ENCODE measurements around the gene HNRNPA1.
"Not testable (repeated sequence)": the region's sequence is repeated elsewhere in the genome, so short reads cannot be mapped to it uniquely, and the experiment has no call there.

Gene HNRNPA1

DNA sequence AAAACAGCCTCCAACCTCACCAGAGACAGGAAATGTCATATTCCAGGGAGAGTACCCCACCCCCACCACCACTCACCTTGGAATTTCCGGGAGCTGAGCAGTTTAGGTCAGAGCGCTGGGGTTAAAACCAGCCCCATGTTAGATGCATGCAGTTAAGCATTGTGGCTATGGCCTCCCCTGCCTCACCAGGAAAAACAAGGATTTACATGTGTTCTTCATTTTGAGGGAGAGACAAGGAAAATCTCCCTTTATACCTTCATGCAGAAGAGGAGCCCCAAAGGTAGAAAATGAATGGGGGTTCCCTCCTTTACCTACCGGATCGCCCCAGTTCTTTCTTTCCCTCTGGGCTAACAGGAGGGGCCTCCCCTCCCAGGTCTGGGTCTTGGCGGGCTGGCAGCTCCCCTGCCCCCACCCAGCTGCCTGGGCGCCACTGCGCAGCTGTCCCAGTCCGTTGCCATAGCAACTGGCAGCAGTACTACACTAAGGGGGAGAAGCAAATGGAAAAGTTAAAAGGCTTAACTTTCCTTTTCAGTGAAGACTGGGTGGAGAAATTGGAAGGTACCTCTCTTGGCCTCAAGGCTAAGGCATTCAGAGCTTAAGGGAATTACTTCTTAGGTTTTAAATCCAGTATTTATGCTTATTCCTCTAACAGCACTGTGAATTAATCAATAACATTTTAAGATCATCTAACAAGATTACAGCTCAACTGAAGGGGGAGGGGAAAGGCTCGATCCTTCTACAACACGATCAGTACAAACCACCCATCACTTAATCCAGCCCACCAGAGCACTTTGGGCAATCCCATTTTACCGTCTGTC is 21.1 kb upstream of the HNRNPA1 start:
- Mint-ChIP-seq H3K4me1 (ENCODE audit: low read depth) (peaks cover 30% of the 10 kb centered on the region), H3K4me3 (peak overlapping the region; percentile 66), H3K9me3 (no peaks in the 10 kb centered on the region), H3K27ac (peak overlapping the region; percentile 52), H3K27me3 (ENCODE audit: low read depth) (no peaks in the 10 kb centered on the region), H3K36me3 (ENCODE audit: low read depth) (peaks cover 31% of the 10 kb centered on the region)
- DNase-seq (ENCODE audit: low spot score) = peak; percentile 36

DNA sequence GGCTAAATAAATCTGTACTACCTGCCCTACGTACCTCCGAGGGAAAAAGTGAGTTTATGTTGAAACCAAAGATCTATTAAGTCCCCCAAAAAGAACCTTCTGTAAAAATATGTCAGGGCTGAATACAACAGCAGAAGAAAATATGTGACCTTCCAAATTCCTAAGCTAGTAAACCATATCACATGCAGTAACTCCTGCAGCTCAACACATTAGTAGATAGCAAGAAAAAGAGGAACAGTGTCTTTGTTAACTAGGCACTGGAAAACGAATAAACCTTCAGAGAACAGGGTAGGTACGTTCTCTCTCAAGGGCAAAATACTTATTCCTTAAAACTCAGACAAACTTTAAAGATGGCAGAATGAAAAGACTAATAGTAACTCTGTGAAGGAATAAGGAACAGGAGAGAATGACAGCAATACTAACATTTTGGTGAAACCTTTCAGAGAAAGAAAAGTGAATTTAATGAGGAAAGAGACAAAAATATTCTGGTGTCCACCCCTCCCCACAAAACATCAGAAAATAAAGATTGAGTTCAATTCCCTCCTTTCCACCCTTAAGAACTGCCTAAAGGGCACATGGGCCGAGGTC is 18.6 kb upstream of the HNRNPA1 start:
- no peak overlapping the region for H3K4me3 Mint-ChIP-seq
- no peak for DNase-seq (ENCODE audit: low spot score)
- peaks cover 38% of the 10 kb centered on the region for H3K4me1 Mint-ChIP-seq (ENCODE audit: low read depth)
- H3K27me3 Mint-ChIP-seq (ENCODE audit: low read depth) = no peaks in the 10 kb centered on the region
- H3K36me3 Mint-ChIP-seq (ENCODE audit: low read depth) = peaks cover 19% of the 10 kb centered on the region
- no peak overlapping the region for H3K27ac Mint-ChIP-seq
- H3K9me3 Mint-ChIP-seq = no peaks in the 10 kb centered on the region

DNA sequence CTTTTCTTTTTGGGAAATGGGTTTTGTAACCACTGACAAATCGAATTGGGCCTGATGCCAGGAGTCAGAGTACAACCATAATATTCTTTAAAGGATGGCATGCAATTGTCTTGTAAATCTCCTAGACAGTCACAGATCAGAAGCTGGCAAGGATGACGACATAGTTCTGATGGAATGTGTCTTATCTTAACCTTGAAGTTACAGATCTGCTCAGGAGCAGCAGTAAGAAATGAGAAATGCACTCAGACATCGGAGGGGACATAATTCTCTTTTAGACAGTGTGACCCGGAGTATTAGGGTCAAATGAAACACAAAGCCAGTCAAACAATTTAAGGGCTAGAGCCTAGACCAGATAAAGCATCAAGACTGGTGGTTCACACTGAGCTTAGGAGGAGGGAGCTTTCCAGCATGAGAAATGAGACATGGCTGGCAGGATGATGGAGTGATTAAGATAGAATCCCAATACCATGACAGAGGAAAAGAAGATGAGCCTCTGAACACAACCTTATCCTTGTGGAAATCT is 18.1 kb upstream of the HNRNPA1 start:
- H3K27ac Mint-ChIP-seq = no peak overlapping the region
- no peaks in the 10 kb centered on the region for H3K27me3 Mint-ChIP-seq (ENCODE audit: low read depth)
- no peak overlapping the region for H3K4me3 Mint-ChIP-seq
- peaks cover 21% of the 10 kb centered on the region for H3K36me3 Mint-ChIP-seq (ENCODE audit: low read depth)
- no peak for DNase-seq (ENCODE audit: low spot score)
- no peaks in the 10 kb centered on the region for H3K9me3 Mint-ChIP-seq
- peaks cover 38% of the 10 kb centered on the region for H3K4me1 Mint-ChIP-seq (ENCODE audit: low read depth)

DNA sequence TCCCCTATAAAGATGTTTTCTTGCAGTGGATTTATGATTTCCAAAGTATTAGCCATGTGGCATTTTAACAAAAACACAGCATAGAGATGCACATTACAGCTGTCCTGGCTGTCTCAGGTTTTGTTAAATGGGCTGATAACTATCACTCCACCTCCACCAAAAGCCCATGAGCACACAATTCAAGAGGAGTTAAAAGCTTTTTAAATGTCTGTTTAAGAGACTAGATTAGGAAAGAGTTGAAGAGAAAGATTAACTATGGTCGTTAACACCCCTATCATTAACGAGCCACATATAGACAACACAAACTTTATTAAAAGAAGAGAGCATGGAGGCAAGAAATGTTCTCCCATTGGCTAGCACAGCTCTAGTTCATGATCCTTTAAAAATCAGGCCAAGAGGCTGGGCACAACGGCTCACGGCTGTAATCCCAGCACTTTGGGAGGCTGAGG is 15.1 kb upstream of the HNRNPA1 start:
- Mint-ChIP-seq H3K27ac (no peak overlapping the region), H3K9me3 (no peaks in the 10 kb centered on the region), H3K36me3 (ENCODE audit: low read depth) (peaks cover 17% of the 10 kb centered on the region), H3K4me1 (ENCODE audit: low read depth) (peaks cover 26% of the 10 kb centered on the region), H3K4me3 (no peak overlapping the region), H3K27me3 (ENCODE audit: low read depth) (no peaks in the 10 kb centered on the region)
- no peak for DNase-seq (ENCODE audit: low spot score)

DNA sequence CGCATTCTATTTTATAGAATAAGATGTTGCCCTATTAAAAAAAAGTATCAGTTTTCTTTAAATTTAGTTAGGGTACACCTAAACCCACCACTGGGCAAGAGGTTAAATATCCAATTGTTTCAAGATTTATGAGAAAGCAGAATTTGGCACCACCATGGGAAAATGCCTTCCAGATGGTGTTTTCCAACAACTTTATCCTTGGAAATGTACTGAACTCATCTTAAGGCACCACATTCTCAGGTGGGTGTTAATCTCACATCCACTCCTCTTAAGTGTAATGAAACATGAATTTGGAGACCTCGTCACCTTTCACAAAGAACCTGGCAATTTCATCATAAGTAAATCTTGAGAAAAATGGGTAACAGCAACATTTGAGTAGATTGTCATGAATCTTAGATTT is 13.7 kb upstream of the HNRNPA1 start:
- Mint-ChIP-seq H3K4me1 (ENCODE audit: low read depth) (peaks cover 33% of the 10 kb centered on the region), H3K27ac (no peak overlapping the region), H3K36me3 (ENCODE audit: low read depth) (peaks cover 26% of the 10 kb centered on the region), H3K27me3 (ENCODE audit: low read depth) (no peaks in the 10 kb centered on the region), H3K9me3 (no peaks in the 10 kb centered on the region), H3K4me3 (no peak overlapping the region)
- DNase-seq (ENCODE audit: low spot score) = no peak

DNA sequence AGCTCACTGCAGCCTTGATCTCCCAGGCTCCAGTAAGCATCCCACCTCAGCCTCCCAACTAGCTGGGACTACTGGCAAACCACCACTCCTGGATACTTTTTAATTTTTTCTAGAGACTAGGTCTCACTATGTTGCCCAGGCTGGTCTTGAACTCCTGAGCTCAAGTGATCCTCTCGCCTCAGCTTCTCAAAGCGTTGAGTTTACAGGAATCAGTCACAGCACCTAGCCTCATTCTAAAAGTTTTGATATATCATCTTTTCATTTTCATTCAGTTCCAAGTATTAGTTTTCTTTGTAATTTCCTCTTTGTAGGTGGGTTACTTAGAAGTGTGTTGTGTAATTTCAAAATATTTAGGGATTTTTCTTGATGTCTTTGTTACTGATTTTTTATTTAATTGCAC is 10.2 kb upstream of the HNRNPA1 start:
- H3K9me3 Mint-ChIP-seq = no peaks in the 10 kb centered on the region
- H3K36me3 Mint-ChIP-seq (ENCODE audit: low read depth) = peaks cover 35% of the 10 kb centered on the region
- DNase-seq (ENCODE audit: low spot score) = no peak
- no peak overlapping the region for H3K4me3 Mint-ChIP-seq
- peaks cover 22% of the 10 kb centered on the region for H3K4me1 Mint-ChIP-seq (ENCODE audit: low read depth)
- no peaks in the 10 kb centered on the region for H3K27me3 Mint-ChIP-seq (ENCODE audit: low read depth)
- H3K27ac Mint-ChIP-seq = no peak overlapping the region

DNA sequence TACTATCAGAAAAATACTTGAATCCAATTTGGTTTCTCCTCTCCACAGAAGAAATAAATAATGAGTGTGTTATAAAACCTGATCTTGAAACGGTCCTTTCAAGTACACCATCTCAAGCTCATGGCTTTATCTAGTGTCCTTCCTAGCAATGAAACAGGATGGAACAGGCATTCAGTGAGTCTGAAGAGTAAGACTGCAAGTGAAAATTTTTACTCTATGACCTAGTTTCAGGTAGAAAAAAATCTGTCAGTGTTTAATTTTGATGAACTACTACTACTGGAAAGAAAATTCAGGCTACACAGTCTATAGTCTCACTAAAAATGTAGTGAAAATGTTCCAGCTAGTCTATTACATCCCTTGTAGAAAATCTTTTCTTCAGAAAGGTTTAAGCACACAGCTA is 8.3 kb upstream of the HNRNPA1 start:
- H3K4me1 Mint-ChIP-seq (ENCODE audit: low read depth) = peaks cover 29% of the 10 kb centered on the region
- no peak overlapping the region for H3K27ac Mint-ChIP-seq
- peaks cover 43% of the 10 kb centered on the region for H3K36me3 Mint-ChIP-seq (ENCODE audit: low read depth)
- no peak overlapping the region for H3K4me3 Mint-ChIP-seq
- DNase-seq (ENCODE audit: low spot score) = no peak
- no peaks in the 10 kb centered on the region for H3K27me3 Mint-ChIP-seq (ENCODE audit: low read depth)
- no peaks in the 10 kb centered on the region for H3K9me3 Mint-ChIP-seq

DNA sequence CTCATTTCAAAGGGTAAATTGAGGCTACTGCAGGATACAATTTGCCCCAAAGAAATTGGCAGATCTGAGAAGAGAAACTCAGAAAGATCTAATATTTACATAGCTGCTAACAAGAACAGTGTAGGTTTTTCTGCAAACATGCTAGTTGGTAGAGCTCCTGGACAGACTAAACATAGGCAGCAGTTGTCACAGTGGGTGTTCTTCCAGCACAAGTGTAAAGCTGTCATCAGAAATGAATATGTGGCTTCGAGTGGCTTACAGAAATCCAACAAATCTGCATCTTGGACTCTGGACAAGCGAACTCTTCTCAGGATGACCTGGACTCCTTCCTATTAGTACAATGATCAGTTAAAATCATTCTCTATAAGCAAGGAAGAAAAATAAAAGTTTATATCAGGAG is 6.5 kb upstream of the HNRNPA1 start:
- Mint-ChIP-seq H3K36me3 (ENCODE audit: low read depth) (peaks cover 50% of the 10 kb centered on the region), H3K4me3 (no peak overlapping the region), H3K9me3 (no peaks in the 10 kb centered on the region), H3K27me3 (ENCODE audit: low read depth) (no peaks in the 10 kb centered on the region), H3K27ac (no peak overlapping the region), H3K4me1 (ENCODE audit: low read depth) (peaks cover 41% of the 10 kb centered on the region)
- DNase-seq (ENCODE audit: low spot score) = no peak

DNA sequence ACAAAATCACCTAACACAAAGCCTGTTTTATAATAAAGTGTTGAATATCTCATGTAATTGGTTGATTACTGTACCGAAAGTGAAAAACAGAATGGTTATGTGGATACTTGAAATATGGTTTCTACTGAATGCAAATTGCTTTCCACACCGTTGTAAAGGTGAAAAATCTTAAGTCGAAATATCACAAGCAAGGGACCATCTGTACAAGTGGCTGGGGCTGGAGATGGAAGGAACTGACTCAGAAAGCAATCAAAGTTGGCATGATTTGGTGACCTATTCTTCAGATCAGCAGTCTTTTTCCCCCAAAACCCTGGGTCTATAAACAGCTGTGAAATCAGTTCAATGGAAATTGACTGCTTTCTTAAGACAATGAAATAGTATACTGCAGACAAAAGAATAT is 4.2 kb upstream of the HNRNPA1 start:
- Mint-ChIP-seq H3K4me3 (peak overlapping the region; percentile 48), H3K27ac (no peak overlapping the region), H3K4me1 (ENCODE audit: low read depth) (peaks cover 32% of the 10 kb centered on the region), H3K9me3 (no peaks in the 10 kb centered on the region), H3K36me3 (ENCODE audit: low read depth) (peaks cover 46% of the 10 kb centered on the region), H3K27me3 (ENCODE audit: low read depth) (no peaks in the 10 kb centered on the region)
- no peak for DNase-seq (ENCODE audit: low spot score)

DNA sequence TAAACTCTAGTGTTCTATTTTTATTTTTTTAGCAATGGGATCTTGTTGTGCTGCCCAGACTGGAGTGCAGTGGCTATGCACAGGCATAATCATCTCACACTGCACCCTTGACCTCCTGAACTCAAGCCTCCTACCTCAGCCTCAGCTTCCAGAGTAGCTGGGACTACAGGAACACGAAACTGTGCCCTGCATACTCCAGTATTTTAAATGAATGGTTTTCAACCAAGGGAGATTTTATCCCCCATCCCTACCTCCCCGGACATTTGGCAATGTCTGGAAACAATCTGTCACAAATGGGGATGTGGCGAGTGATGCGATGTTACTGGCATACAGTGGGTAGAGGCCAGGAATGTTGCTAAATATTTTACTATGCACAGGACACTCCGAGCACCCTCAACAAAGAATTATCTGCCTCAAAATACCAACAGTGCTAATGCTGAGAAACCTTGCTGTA is 2.7 kb upstream of the HNRNPA1 start:
- Mint-ChIP-seq H3K27me3 (ENCODE audit: low read depth) (no peaks in the 10 kb centered on the region), H3K9me3 (no peaks in the 10 kb centered on the region), H3K4me3 (no peak overlapping the region), H3K27ac (no peak overlapping the region), H3K36me3 (ENCODE audit: low read depth) (peaks cover 37% of the 10 kb centered on the region), H3K4me1 (ENCODE audit: low read depth) (peaks cover 34% of the 10 kb centered on the region)
- no peak for DNase-seq (ENCODE audit: low spot score)

DNA sequence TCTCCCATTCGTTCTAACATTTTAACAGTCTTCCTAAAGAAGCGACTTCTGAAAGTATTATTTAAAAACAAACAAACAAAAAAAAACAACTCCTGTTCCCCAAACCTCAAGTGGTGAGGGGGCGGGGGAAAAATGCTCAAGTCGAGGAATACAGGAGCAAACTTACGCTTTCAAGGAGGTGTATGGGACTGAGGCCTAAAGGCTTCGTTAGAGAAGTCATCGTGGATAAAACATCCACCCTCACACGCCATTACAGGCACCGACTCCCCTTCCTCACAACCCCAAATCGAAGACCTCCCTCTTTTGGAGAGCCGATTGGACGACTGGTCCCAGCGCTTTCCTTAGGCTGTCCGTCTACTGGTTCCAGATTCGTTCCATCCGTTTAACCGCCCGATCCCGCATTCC is 1.3 kb upstream of the HNRNPA1 start:
- no peak for DNase-seq (ENCODE audit: low spot score)
- H3K4me3 Mint-ChIP-seq = no peak overlapping the region
- H3K36me3 Mint-ChIP-seq (ENCODE audit: low read depth) = peaks cover 28% of the 10 kb centered on the region
- peaks cover 48% of the 10 kb centered on the region for H3K4me1 Mint-ChIP-seq (ENCODE audit: low read depth)
- no peaks in the 10 kb centered on the region for H3K27me3 Mint-ChIP-seq (ENCODE audit: low read depth)
- no peaks in the 10 kb centered on the region for H3K9me3 Mint-ChIP-seq
- no peak overlapping the region for H3K27ac Mint-ChIP-seq

DNA sequence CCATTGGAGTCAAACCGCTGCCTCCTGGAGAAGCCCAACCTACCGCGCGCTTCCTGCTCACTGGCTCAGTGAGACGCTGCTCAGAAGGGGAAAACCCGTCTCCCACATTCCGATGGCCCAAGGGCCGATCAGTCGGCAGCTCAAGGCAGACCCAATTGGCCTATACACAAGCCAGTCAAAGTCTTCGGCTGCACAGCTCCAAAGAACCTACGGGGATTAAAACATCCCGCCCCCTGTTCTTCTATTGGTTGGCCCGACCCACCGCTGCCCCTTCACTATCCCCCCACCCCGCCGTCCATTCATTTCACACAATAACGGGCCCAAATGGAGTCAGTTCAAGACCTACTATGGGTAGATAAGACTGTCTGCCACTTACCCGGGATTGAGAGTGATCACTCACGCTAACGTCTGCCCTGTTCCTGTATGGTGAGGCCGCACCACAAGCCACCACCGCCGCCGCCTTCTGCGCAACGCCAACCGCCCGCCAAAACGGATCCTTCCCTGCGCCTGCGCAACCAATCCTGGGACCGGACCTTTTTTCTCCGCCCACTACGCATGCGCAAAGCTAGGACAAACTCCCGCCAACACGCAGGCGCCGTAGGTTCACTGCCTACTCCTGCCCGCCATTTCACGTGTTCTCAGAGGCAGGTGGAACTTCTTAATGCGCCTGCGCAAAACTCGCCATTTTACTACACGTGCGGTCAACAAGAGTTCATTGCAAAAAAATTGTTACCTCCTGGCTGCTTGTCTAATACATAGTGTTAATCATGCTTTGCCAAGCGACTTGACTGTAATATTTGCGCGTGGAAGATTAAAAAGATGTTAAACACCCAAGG is 676 bp upstream of the HNRNPA1 start, which contains the start of gene CBX5:
Gene CBX5, minus strand, starts transcription at position 491 of the 836 bp plus-strand sequence. CDS start 22,472 bp downstream, outside the sequence.
- H3K36me3 Mint-ChIP-seq (ENCODE audit: low read depth) = peaks cover 26% of the 10 kb centered on the region
- H3K4me1 Mint-ChIP-seq (ENCODE audit: low read depth) = peaks cover 50% of the 10 kb centered on the region
- H3K9me3 Mint-ChIP-seq = no peaks in the 10 kb centered on the region
- H3K4me3 Mint-ChIP-seq = no peak within 1 kb of the TSS
- no peak within 1 kb of the TSS for H3K27ac Mint-ChIP-seq
- no peaks in the 10 kb centered on the region for H3K27me3 Mint-ChIP-seq (ENCODE audit: low read depth)
- DNase-seq (ENCODE audit: low spot score) = peak; percentile 99

DNA sequence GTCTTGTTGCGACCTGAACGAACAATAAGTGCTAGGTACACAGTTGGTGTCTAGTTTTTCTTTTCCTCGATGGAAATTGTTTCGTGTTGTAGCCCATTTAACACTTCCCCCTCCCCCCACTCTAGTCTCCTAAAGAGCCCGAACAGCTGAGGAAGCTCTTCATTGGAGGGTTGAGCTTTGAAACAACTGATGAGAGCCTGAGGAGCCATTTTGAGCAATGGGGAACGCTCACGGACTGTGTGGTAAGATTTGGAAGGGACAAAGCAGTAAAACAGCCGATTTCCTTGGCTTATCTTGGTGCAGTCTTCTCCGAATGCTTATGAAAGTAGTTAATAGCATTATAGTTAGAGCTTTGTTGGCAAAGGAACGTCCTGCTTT is 724 bp downstream of the HNRNPA1 start:
- Mint-ChIP-seq H3K4me1 (ENCODE audit: low read depth) (peaks cover 52% of the 10 kb centered on the region), H3K36me3 (ENCODE audit: low read depth) (peaks cover 18% of the 10 kb centered on the region)
- not testable (repeated sequence) for DNase-seq (ENCODE audit: low spot score); H3K27me3 Mint-ChIP-seq (ENCODE audit: low read depth); H3K9me3 Mint-ChIP-seq; H3K4me3 Mint-ChIP-seq; H3K27ac Mint-ChIP-seq

DNA sequence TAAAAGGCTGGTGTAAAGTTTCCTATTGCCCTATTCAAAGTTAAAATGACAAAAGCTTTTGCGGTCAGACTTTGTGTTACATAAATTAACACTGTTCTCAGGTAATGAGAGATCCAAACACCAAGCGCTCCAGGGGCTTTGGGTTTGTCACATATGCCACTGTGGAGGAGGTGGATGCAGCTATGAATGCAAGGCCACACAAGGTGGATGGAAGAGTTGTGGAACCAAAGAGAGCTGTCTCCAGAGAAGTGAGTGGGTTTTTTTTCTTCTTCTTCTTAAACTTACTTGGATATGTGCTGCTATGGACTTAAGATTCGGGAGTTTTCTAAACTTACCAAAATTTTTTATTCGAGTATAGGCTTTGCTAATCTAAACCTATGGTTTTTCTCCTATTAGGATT is 1.2 kb downstream of the HNRNPA1 start:
- H3K27ac Mint-ChIP-seq = not testable (repeated sequence)
- peaks cover 13% of the 10 kb centered on the region for H3K36me3 Mint-ChIP-seq (ENCODE audit: low read depth)
- peaks cover 49% of the 10 kb centered on the region for H3K4me1 Mint-ChIP-seq (ENCODE audit: low read depth)

More for the DNA sequence above, 1.2 kb downstream of the HNRNPA1 start:
- not testable (repeated sequence) for DNase-seq (ENCODE audit: low spot score); H3K27me3 Mint-ChIP-seq (ENCODE audit: low read depth); H3K9me3 Mint-ChIP-seq; H3K4me3 Mint-ChIP-seq

Measured in T-helper 2 cell treated with Interferon-gamma antibody and Interleukin-4, amounts not matched to agents 5 μg/mL and 100 μg/mL, for 36 hours (primary cell).